Mesenchymal stem cell (in vitro differentiated cells and primary cell): Measurements from ENCODE around the gene ALDH1A1.
A peak's percentile ranks its signal among the peaks of the same experiment; 100 is the strongest.

Experiments used
- DNase-seq: peaks from one replicate; pipeline ENCODE4 v3.0.0-alpha.2; 2013
- H2AFZ ChIP-seq: one replicate; pipeline ENCODE4 v1.6.1; 2013; ENCODE audit warnings: low read depth, mild to moderate bottlenecking, control low read depth, inconsistent platforms, low read length, moderate library complexity
- H2AK5ac ChIP-seq: 2 replicates; pipeline ENCODE4 v1.6.1; 2013; ENCODE audit warnings: low read length, moderate library complexity, mild to moderate bottlenecking, inconsistent platforms; ENCODE audit not compliant: severe bottlenecking
- H2BK120ac ChIP-seq: one replicate; pipeline ENCODE4 v1.6.1; 2013; ENCODE audit warnings: low read depth, mild to moderate bottlenecking, inconsistent platforms, low read length, moderate library complexity
- H2BK12ac ChIP-seq, 2 experiments: one replicate each; pipeline ENCODE4 v1.6.1; 2013; ENCODE audit warnings: inconsistent platforms in 2 of 2, low read length in 2 of 2, mild to moderate bottlenecking in 2 of 2, moderate library complexity in 2 of 2, control low read depth in 1 of 2
- H2BK15ac ChIP-seq: one replicate; pipeline ENCODE4 v1.6.1; 2013; ENCODE audit warnings: mild to moderate bottlenecking, low read depth, inconsistent platforms; ENCODE audit not compliant: poor library complexity, severe bottlenecking
- H2BK5ac ChIP-seq: 2 replicates; pipeline ENCODE4 v1.6.1; 2013; ENCODE audit warnings: low read depth, mild to moderate bottlenecking, low read length, control low read depth, inconsistent platforms; ENCODE audit not compliant: poor library complexity, severe bottlenecking
- H3K14ac ChIP-seq, 2 experiments: one replicate each; pipeline ENCODE4 v1.6.1; 2013; ENCODE audit warnings: inconsistent platforms in 2 of 2, low read length in 2 of 2, control low read depth in 1 of 2, mild to moderate bottlenecking in 1 of 2, moderate library complexity in 1 of 2
- H3K18ac ChIP-seq, 2 experiments: one replicate each; pipeline ENCODE4 v1.6.1; 2013; ENCODE audit warnings: inconsistent platforms in 2 of 2, low read length in 2 of 2, control low read depth in 1 of 2, low read depth in 1 of 2, mild to moderate bottlenecking in 1 of 2
- H3K23ac ChIP-seq, 2 experiments: one replicate each; pipeline ENCODE4 v1.6.1; 2013; ENCODE audit warnings: inconsistent platforms in 2 of 2, low read length in 2 of 2, mild to moderate bottlenecking in 2 of 2, moderate library complexity in 2 of 2, control low read depth in 1 of 2
- H3K27ac ChIP-seq: 2 replicates; pipeline ENCODE4 v1.5.1; 2013; ENCODE audit warnings: mild to moderate bottlenecking, moderate library complexity, low read length, control low read depth, inconsistent platforms; ENCODE audit not compliant: poor library complexity, severe bottlenecking
- H3K27me3 ChIP-seq, 2 experiments: 2 replicates each; pipeline versions ENCODE4 v1.6.1 to v1.7.0; 2013; ENCODE audit warnings: low read length in 2 of 2, mild to moderate bottlenecking in 2 of 2, moderate library complexity in 2 of 2, control low read depth in 1 of 2, inconsistent platforms in 1 of 2; ENCODE audit not compliant: control insufficient read depth in 1 of 2, insufficient read depth in 1 of 2
- H3K36me3 ChIP-seq, 2 experiments: 2 replicates each; pipeline versions ENCODE4 v1.6.1 to v1.7.0; 2013; ENCODE audit warnings: low read length in 2 of 2, control low read depth in 1 of 2, inconsistent platforms in 1 of 2, low read depth in 1 of 2, mild to moderate bottlenecking in 1 of 2; ENCODE audit not compliant: insufficient read depth in 2 of 2, control insufficient read depth in 1 of 2
- H3K4ac ChIP-seq, 2 experiments: one replicate each; pipeline ENCODE4 v1.6.1; 2013; ENCODE audit warnings: inconsistent platforms in 2 of 2, low read length in 2 of 2, mild to moderate bottlenecking in 2 of 2, moderate library complexity in 2 of 2, control low read depth in 1 of 2, low read depth in 1 of 2
- H3K4me1 ChIP-seq: 2 replicates; pipeline ENCODE4 v1.6.1; 2013; ENCODE audit warnings: low read depth, low read length, control low read depth; ENCODE audit not compliant: control insufficient read depth, insufficient read depth
- H3K4me2 ChIP-seq: 2 replicates; pipeline ENCODE4 v1.6.1; 2013; ENCODE audit warnings: low read length, mild to moderate bottlenecking, inconsistent platforms; ENCODE audit not compliant: poor library complexity, severe bottlenecking
- H3K4me3 ChIP-seq, 2 experiments: 2 replicates each; pipeline versions ENCODE4 v1.5.1 to v1.7.0; 2013; ENCODE audit warnings: low read length in 2 of 2, mild to moderate bottlenecking in 2 of 2, control low read depth in 1 of 2, low read depth in 1 of 2; ENCODE audit not compliant: insufficient read depth in 1 of 2
- H3K79me1 ChIP-seq: replicated peaks from 2 replicates; pipeline ENCODE4 v1.6.1; 2013; ENCODE audit warnings: mild to moderate bottlenecking, control low read depth, low read length, inconsistent platforms; ENCODE audit not compliant: poor library complexity, severe bottlenecking
- H3K9ac ChIP-seq: 2 replicates; pipeline ENCODE4 v1.7.0; 2013; ENCODE audit warnings: mild to moderate bottlenecking, low read length, moderate library complexity
- H3K9me3 ChIP-seq: 2 replicates; pipeline ENCODE4 v1.7.0; 2013; ENCODE audit warnings: mild to moderate bottlenecking, low read length; ENCODE audit not compliant: control insufficient read depth
- H4K8ac ChIP-seq: one replicate; pipeline ENCODE4 v1.6.1; 2013; ENCODE audit warnings: inconsistent platforms, mild to moderate bottlenecking, low read length, moderate library complexity
- H4K91ac ChIP-seq: one replicate; pipeline ENCODE4 v1.6.1; 2013; ENCODE audit warnings: mild to moderate bottlenecking, low read length, inconsistent platforms
- WGBS: methylation state at CpG from one replicate; pipeline ENCODE4 v1.1.7; 2013; ENCODE audit warnings: mixed read lengths; 5-methylcytosine and 5-hydroxymethylcytosine counted together

Gene ALDH1A1

GRCh38 chr9:72990397-72991182 is 37.7 kb upstream of the ALDH1A1 start:
- no peak overlapping the region for H4K91ac ChIP-seq
- H2BK15ac ChIP-seq = no peak overlapping the region
- H2BK12ac ChIP-seq = no peak overlapping the region
- no peak overlapping the region for H3K4ac ChIP-seq
- H2BK5ac ChIP-seq = peak overlapping the region; percentile 24
- no peak overlapping the region for H3K4me2 ChIP-seq
- DNase-seq = no peak
- H3K9me3 ChIP-seq = no peaks in the 10 kb centered on the region
- H3K79me1 ChIP-seq = no peaks in the 10 kb centered on the region
- no peak overlapping the region for H3K23ac ChIP-seq
- H3K36me3 ChIP-seq = no peaks in the 10 kb centered on the region
- no peak overlapping the region for H3K27ac ChIP-seq
- H2AFZ ChIP-seq = no peak overlapping the region
- H3K27me3 ChIP-seq = no peaks in the 10 kb centered on the region
- no peaks in the 10 kb centered on the region for H3K4me1 ChIP-seq
- no peak overlapping the region for H3K4me3 ChIP-seq
- WGBS = no CpG with 5 or more reads among the region's 1 CpG
- H4K8ac ChIP-seq = no peak overlapping the region
- H2BK120ac ChIP-seq = no peak overlapping the region
- H3K14ac ChIP-seq = no peak overlapping the region
- no peak overlapping the region for H3K18ac ChIP-seq
- no peak overlapping the region for H2AK5ac ChIP-seq
- H3K9ac ChIP-seq = no peak overlapping the region

DNA sequence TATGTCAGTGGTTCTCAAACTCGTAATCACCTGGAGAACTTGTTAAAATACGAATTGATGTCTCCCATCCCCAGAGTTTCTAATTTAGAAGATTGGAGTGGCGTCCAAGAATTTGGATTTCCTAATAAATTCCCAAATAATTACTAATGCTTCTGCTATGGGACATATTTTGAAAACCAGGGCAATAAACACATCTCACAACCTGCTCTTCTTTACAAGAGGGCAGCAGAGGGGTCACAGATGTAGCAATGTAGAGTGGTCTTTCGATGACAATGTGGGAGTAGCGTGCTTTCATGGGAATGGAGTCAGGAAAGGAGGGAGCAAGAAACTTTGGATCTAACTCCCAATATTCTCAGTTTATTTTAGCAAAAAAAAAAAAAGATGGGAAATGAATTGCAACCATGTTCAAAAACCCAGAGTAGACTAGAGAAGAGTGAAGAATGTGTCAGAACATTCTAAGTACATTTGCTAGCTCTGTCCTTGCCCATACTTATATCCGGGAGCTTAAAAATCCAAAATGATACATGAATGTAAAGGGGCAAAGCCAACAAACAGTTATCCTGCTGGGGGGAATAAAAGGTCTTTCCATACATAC is 33.8 kb upstream of the ALDH1A1 start:
- Histone ChIP-seq H3K79me1 (no peaks in the 10 kb centered on the region), H3K27ac (no peak overlapping the region), H3K4me1 (no peaks in the 10 kb centered on the region), H3K4ac (no peak overlapping the region), H2BK5ac (no peak overlapping the region), H4K8ac (no peak overlapping the region), H3K4me2 (peak overlapping the region; percentile 21), H3K23ac (no peak overlapping the region), H3K4me3 (no peak overlapping the region), H3K9ac (no peak overlapping the region), H4K91ac (no peak overlapping the region), H2BK12ac (no peak overlapping the region), H2AK5ac (no peak overlapping the region), H2AFZ (no peak overlapping the region), H3K27me3 (no peaks in the 10 kb centered on the region), H3K18ac (no peak overlapping the region), H2BK15ac (no peak overlapping the region), H2BK120ac (no peak overlapping the region), H3K9me3 (no peaks in the 10 kb centered on the region), H3K14ac (no peak overlapping the region), H3K36me3 (no peaks in the 10 kb centered on the region)
- no peak for DNase-seq
- 100% methylated on average over 1 of the region's 6 CpGs for WGBS

- H2BK120ac ChIP-seq = no peak overlapping the region
- no peak overlapping the region for H4K91ac ChIP-seq
- H2BK5ac ChIP-seq = no peak overlapping the region
- H3K9me3 ChIP-seq = no peaks in the 10 kb centered on the region
- no peaks in the 10 kb centered on the region for H3K36me3 ChIP-seq
- H2AFZ ChIP-seq = no peak overlapping the region
- no peak overlapping the region for H3K4me3 ChIP-seq
- H2BK12ac ChIP-seq = no peak overlapping the region
- H3K9ac ChIP-seq = no peak overlapping the region
- WGBS = 100% methylated on average over 1 of the region's 3 CpGs
- no peak overlapping the region for H3K18ac ChIP-seq
- no peak overlapping the region for H3K23ac ChIP-seq
- no peaks in the 10 kb centered on the region for H3K27me3 ChIP-seq
- no peak overlapping the region for H2AK5ac ChIP-seq
- H3K4me1 ChIP-seq = peaks cover 1% of the 10 kb centered on the region
- no peak overlapping the region for H2BK15ac ChIP-seq
- no peak overlapping the region for H3K4ac ChIP-seq
- no peak overlapping the region for H3K14ac ChIP-seq
- no peak overlapping the region for H4K8ac ChIP-seq
- no peak for DNase-seq
- no peak overlapping the region for H3K27ac ChIP-seq
- H3K4me2 ChIP-seq = no peak overlapping the region
- H3K79me1 ChIP-seq = no peaks in the 10 kb centered on the region
These were observed 32.9 kb upstream of the ALDH1A1 start for GRCh38 chr9:72985746-72986145.

GRCh38 chr9:72984991-72985390 is 32.1 kb upstream of the ALDH1A1 start:
- Histone ChIP-seq H3K27ac (peak overlapping the region; percentile 96), H2AFZ (no peak overlapping the region), H4K91ac (no peak overlapping the region), H2BK5ac (no peak overlapping the region), H3K23ac (no peak overlapping the region), H3K14ac (no peak overlapping the region), H3K4me1 (peaks cover 1% of the 10 kb centered on the region), H3K9ac (no peak overlapping the region), H2BK120ac (no peak overlapping the region), H4K8ac (no peak overlapping the region), H3K4ac (no peak overlapping the region), H2BK12ac (no peak overlapping the region), H3K27me3 (no peaks in the 10 kb centered on the region), H3K4me3 (no peak overlapping the region), H3K4me2 (no peak overlapping the region), H3K18ac (no peak overlapping the region), H2AK5ac (no peak overlapping the region), H3K79me1 (no peaks in the 10 kb centered on the region), H3K9me3 (no peaks in the 10 kb centered on the region), H3K36me3 (no peaks in the 10 kb centered on the region), H2BK15ac (no peak overlapping the region)
- no peak for DNase-seq
- WGBS = 94% methylated on average over 3 of the region's 3 CpGs
